Measurements from ENCODE around the gene RC3H2.

- TF ChIP-seq MAX (IDR thresholded peaks at IDR 0.05), result no peak
- TF ChIP-seq SP2 (IDR thresholded peaks at IDR 0.05; ENCODE audit: low read length), result no peak
- no peak for TF ChIP-seq RNF2 (IDR thresholded peaks at IDR 0.05; ENCODE audit: borderline replicate concordance, low read depth, low read length, missing control alignments, poor library complexity, severe bottlenecking)
- TF ChIP-seq, protein P1, sequence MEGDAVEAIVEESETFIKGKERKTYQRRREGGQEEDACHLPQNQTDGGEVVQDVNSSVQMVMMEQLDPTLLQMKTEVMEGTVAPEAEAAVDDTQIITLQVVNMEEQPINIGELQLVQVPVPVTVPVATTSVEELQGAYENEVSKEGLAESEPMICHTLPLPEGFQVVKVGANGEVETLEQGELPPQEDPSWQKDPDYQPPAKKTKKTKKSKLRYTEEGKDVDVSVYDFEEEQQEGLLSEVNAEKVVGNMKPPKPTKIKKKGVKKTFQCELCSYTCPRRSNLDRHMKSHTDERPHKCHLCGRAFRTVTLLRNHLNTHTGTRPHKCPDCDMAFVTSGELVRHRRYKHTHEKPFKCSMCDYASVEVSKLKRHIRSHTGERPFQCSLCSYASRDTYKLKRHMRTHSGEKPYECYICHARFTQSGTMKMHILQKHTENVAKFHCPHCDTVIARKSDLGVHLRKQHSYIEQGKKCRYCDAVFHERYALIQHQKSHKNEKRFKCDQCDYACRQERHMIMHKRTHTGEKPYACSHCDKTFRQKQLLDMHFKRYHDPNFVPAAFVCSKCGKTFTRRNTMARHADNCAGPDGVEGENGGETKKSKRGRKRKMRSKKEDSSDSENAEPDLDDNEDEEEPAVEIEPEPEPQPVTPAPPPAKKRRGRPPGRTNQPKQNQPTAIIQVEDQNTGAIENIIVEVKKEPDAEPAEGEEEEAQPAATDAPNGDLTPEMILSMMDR (IDR thresholded peaks at IDR 0.05; ENCODE audit: control extremely low read depth in 1 of 3, insufficient read depth in 1 of 3, low read depth in 1 of 3, low read length in 3 of 3), result no peak
Measured at GRCh38 chr9:122931226-122932121, 26.3 kb upstream of the RC3H2 start, which contains the start of gene ZBTB26.
